HG03103 (cell line): ENCODE measurements around the gene RIPK1.
"Not testable (repeated sequence)": the region's sequence is repeated elsewhere in the genome, so short reads cannot be mapped to it uniquely, and the experiment has no call there.

ENCODE experiments used
- ATAC-seq: cut with Tn5 transposase; IDR thresholded peaks from one replicate; pipeline ENCODE4 v1.9.1; 2021; ENCODE audit warnings: low read depth; ENCODE audit not compliant: unreplicated experiment

Gene RIPK1

DNA sequence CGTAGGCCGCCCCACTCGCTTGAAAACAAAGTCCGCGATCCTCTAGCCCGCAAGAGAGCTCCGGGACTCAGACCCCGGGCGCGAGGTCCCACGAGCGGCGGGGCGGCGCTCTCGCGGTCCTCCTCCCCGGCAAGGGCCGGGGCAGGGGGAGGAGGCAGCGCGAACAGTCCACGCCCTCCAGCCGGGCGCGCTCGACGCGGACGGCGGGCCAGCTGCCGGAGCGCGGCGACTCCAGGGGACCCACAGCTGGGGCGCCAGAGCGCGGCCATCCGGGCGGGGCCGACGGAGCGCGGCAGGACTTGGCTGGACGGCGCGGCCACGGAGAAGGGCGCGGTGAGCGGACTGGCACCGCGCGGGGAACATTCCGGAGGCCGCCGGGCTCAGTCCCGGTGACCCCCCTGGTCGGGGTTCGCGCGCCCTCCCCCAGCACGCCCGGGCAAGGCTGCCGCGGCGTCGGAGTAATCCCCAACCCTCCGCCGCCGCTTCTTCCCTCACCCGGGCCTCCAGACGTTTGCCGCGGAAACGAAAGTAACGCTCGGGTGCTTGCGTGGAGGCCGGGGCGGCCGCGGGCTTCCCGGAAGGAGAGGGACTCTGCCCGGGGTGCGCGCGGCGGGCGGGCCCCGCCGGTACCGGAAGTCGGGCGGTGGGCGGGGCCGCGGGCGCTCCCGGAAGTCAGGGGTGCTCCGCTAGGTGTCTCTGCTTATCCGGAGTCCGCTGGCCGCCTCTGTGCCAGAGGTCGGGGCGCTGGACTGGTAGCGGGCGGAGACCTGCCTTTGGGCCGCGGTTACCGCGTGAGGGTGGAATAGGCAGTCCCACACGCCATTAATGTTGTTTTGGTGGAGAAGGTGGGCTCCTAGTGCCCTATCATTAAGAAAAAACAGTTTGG, at the start of gene RIPK1:
TSS of gene RIPK1 (plus strand) at position 166 of the 886 bp plus-strand sequence. CDS start 8,330 bp downstream, outside the sequence.
- peak; percentile 82 for ATAC-seq

DNA sequence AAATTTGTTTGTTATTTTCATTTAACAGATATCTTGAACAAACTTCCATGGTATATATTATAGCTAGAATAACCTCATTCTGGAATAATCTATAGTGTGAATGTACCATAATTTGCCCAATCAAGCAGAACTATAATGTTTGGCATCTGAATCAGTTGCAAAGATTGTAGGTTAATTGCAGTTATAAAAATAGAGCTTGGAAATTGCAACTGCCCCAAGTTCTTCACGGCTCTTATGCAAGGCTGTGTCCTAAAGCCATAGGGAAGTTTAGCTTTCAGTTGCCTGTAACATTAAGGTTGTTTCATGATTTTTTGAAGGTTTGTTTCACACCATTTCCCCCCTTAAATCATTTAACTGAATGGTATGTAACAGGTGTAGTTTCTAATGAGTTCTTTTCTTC, 49.2 kb upstream of the RIPK1 start:
- no peak for ATAC-seq

DNA sequence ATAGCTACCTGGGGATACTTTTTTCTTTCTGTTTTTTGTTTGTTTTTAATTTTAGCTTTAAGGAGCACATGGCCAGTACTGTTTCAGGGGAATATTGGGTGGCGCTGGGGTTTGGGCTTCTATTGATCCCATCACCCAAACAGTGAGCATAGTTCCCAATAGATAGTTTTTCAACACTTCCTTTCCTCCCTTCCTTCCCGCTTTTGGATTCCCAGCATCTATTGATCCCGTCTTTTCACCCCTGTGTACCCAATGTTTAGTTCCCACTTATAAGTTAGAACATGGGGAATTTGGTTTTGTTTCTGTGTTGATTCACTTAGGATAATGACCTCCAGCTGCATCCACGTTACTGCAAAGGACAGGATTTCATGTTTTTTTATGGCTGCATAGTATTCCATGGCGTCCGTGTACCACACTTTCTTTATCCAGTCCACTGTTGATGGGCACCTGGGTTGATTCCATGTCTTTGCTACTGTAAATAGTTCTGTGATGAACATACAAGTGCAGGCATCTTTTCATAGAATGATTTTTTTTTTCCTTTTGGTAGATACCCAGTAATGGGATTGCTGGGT, 48.5 kb upstream of the RIPK1 start:
- no peak for ATAC-seq

DNA sequence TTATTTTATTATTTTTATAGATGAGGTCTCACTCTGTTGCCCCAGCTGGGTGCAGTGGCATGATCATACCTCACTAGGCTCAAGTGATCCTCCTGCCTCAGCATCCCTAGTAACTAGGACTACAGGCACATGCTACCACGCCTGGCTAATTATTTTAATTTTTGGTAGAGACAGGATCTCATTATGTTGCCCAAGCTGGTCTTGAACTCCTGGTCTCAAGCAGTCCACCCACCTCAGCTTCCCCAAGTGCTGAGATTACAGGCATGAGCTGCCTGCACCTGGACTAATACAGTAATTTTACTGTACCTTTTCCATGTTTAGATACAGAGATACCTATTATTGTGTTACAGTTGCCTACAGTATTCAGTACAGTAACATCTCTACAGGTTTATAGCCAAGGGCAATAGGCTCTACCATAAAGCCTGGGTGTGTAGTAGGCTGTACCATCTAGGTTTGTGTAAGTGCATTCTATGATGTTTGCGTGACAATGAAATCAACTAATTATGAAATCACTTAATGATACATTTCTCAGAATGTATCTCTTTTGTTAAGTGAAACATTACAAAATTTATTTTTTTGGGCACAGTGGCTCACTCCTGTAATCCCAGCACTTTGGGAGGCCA, 47.2 kb upstream of the RIPK1 start:
- ATAC-seq = not testable (repeated sequence)

DNA sequence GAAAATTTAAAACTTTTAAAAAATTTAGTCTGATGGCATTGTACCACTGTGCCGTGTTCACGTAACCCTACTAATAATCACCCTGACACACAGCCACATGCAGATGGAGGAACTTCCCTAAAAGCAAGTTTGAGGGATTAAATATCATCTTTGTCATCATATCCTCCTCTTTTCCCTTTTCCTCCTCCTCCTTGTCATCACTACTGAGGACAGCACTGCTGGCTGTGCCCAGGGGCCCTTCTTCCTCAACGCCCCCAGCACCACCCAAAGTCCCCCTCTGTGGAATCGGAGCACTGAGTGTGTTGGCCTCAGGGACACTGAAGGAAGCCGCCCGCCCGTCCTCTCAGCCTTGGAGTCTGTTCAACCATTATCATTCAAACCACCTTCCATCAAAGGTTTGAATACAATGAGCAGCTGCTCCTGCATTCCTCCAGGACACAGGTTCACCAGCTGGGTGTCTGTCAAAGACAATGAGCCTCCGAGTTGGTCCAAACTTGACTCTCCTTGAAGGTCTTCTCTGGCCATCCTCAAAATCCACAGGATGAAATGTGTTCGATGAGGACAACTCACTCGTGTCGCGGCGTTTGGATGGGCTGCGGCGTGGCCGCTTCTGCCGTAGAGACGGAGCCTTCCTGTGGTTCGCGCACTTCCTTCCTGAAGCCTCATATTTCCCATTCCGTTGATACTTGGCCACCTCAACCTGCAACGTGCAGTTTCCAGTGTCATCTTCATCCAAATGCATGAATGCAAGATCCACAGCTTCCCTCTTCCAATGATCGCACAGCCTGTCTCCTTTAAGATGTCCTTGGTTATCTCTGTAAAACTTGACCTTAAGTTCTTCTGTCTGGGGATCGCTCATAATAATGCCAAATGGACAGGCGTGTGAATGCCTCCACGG, 45.3 kb upstream of the RIPK1 start:
- ATAC-seq = no peak

DNA sequence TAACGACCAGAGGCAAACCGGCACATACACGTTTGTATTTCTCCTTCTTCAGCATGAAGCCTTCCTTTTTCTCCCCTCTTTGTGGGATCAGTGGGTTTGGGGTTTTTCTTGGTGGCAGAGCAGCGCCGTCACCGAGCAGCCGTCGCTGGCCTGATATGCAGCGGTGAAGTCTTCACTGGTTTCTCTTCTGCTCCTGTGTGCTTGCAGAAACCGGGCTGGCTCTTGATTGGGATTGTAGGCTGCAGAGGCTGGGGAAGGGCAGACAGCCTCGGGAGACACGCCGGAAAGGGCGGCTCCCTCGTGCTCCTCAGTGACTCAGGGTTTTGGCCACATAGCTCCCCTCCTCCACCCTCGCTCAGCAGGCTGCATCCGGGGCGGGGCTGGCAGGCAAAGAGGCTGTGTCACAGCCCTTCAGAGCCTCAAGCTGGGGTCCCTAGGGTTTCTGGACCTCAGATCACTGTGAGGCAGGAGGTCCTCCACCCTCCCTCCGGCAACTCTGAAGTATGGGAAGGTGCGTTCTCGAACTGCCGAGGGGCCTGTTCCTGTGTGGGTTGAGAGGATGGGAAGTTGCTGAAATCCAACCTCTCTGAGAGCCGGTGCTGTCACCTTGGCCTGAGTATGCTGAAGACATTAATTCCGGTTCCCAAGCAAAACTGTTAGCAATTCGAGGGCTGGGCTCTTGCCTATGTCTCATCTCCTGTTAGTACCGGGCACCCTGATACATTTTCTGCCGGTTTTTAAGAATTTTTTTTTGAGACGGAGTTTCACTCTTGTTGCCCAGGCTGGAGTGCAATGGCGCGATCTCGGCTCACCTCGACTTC, 44.4 kb upstream of the RIPK1 start:
- peak; percentile 71 for ATAC-seq

DNA sequence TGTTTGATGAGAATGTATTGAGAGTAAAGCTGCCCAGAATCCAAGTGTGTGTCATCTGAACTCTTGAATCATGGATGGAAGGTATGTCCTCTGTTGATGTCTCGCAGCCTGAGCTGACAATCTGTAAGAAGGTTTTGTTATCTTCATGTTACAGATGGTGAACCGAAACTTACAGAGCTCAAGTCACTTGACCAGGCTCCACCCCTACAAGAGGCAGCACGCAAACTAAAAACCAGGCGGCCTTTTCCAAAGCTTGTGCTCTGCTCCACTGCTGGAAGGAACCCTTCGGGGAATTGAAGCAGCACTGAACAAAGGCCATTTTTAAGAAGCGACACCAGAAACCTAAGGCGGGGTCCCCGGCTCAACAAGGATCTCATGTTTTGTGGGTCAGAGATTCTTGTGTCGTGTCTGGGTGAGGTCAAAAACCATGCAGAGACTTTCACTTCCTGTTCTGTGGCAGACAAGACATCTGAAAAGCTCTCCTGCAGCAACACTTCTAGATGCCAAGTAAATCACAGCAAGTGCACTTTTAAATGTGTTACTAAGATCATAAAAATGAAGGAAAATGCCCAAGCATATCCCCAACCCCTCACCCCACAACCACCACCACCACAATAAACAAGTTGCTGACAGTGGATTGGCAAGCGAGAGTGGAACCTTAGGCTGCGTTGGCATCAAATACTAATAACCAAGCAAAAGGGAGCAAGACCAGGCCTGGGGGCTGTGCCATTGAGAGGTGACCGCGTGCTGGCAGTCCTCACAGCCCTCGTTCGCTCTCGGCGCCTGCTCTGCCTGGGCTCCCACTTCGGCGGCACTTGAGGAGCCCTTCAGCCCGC, 41.3 kb upstream of the RIPK1 start:
- ATAC-seq = peak; percentile 64

DNA sequence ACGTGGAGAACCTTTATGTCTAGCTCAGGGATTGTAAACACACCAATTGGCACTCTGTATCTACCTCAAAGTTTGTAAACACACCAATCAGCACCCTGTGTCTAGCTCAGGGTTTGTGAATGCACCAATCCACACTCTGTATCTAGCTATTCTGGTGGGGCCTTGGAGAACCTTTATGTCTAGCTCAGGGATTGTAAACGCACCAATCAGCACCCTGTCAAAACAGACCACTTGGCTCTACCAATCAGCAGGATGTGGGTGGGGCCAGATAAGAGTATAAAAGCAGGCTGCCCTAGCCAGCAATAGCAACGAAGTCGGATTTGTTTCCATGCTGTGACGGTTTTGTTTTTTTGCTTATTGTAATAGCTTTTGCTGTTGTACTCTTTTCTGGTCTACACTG, 40.1 kb upstream of the RIPK1 start:
- ATAC-seq = not testable (repeated sequence)

DNA sequence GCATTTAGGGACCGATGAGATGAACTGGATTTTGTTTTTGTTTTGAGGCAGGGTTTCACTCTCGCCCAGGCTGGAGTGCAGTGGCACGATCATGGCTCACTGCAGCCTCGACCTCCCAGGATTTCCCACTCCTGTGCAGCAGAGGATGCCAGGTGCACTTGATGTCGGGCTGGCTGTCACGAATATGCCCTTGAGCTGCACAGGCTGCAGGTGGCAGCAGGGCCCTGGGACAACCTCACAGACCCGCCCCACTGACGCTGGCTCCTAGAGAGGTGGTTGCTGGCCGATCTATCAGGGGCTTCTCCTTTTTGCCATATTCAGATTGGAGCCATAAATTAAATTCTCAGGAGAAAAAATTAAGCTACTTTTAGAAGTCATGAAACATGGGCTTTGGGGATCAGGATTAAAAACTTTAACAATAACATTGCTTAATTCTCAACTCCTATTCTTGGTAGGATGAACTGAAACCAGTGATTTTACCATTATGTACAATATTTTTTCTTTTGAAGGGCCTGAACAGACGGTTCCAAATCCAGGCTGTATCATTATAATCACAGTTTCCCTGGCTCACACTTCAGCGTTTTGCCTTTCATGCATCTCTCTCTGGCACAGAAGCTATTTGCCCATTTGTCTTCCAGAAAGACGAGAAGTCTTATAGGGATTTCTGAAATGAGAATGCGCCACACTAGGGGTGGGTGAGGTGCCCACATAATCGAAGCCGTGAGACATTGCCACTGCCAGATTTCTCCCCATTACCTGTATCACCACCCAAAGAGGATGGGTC, 36.2 kb upstream of the RIPK1 start:
- ATAC-seq = no peak

DNA sequence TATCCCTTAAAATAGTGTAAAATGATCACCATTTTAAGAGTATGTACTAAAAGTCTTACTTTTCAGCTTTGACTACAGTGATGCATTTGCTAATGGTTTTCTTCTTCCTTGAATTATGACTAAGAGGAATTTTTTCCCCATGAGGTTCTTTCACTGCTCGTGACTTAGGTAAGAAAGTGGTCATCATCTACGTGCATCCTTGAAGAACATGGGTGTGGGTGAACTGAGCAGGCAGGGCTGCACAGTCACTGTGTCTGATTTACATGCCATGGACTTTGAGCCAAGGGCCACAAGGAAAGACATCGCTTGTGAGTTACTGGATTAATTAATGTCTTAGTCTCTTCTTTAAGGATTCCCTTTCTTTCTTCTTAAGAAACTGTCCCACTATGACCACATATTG, 35.3 kb upstream of the RIPK1 start:
- no peak for ATAC-seq

DNA sequence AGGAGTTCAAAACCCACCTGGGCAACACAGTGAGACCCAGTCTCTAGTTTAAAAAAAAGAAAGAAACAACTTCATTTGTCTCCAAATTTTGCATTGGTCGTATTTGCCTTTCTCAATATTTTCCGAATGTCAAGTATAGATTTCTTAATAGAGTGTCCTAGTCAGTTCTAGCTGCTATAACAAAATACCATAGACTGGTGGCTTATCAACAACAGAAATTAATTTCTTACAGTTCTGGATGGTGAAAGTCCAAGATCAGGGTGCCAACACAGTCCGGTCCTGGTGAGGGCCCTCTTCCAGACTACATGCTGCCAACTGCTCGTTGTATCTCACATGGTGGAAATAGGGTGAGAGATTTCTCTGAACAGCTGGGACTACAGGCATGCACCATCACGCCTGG, 34.6 kb upstream of the RIPK1 start:
- no peak for ATAC-seq

DNA sequence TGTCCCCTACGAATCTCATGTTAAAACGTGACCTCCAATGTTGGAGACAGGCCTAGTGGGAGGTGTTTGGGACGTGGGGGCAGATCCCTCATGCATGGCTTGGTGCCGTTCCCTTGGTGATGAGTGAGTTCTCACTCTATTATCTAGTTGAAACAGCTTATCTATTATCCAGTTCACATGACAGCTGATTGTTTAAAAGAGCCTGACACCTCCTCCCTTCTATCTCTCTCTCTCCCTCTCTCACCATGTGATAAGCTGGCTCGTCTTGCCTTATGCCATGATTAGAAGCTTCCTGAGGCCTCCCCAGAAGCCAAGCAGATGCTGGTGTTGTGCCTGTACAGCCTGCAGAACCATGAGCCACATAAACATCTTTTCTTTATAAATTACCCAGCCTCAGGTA, 32.9 kb upstream of the RIPK1 start:
- ATAC-seq = no peak

DNA sequence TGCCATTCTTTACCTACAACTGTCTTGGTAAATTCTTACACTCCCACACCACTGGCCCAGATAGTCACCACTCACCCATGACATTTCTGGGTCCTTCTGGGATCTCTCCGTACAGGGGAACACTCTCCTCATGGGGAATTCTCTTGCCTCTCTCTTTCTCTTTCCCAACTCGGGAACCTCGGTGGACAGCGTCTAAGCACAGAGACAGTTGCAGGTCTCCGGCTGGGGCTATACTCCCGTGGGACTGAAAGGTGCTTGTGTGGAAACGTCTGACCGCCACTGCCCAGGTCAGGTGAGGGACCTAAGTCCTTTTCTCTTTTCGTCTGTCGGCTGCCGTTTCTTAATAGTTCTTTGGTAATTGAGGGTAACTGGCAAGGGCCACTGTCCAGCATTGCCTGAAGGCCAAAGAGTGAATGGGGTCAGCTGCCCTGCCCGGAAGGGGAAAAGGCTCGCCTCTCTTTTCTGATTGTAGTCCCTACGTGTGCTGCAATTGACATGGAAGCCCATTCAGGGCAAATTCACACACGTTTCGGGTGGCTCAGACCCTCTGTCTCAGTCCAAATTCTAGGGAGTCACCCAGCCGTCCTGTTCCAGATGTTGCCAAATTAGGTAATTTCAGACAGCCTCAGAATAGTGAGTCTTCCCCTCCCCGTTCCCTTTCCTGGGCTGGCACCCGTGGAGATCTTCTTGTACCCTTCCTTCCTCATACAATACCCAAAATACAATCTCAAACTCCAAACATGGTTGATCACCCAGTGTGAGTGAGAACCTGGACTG, 31.2 kb upstream of the RIPK1 start:
- ATAC-seq = no peak

DNA sequence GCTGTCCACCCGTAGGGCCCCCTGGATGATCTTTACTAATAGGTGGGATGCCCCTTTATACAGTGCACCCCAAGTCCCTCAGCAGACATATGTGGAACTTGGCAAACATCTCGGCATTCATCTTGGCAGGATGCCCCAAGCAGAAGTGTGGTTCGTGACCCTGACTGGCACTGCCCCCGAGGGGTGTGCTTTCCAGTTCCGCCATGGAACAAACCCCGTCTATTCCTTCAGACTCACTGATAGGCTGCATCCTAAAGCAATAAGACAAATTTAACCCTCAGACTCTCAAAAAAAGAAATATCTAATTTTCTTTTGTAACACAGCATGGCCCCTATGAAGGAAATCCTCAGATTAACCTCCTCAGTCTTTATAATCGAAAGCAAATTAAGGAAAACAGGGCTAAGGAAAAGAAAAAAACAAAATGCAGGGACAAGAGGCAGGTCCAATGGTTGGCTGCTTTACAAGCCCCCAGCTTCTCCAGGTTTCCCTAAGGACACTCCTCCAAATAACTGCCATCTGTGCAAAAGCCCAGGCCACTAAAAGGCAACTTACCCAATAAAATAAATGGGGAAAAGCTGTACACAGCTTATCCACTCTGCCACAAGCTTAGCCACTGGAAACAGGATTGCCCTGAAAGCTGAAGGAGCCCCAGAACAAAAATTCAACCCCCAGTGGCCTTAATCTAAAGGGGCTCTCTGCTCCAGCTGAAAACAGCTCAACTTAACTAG, 30.5 kb upstream of the RIPK1 start:
- no peak for ATAC-seq

DNA sequence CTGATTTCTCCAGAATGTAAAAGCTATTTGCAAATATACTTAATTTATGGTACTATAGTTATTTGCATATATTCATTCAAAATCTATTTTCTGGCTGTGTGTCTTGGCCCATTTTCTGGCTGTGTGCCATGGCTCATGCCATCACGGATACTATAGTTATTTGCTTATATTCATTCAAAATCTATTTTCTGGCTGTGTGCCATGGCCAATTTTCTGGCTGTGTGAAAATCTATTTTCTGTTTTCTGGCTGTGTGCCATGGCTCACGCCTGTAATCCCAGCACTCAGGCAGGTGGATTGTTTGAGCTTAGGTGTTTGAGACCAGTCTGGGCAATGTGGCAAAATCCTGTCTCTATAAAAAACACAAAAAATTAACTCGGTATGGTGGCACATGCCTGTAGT, 28.9 kb upstream of the RIPK1 start:
- no peak for ATAC-seq

DNA sequence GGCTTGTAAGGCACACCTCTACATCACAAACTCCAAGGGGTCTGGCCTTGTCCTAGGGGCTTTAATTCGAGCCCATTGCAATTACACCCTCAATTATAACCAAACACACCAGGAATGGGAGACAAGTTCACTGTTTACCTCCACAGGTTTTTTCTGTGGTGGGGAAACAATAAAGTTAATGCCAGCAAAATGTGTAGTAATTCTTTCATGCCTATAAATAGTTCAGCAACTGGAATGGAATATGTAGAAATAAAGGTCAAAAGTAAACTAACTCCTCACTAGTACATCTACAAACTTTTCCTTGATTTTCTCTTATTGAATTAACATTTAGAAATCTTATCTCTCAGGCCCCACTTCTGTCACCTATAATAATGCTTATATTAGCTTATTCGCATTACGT, 27.1 kb upstream of the RIPK1 start:
- ATAC-seq = no peak

DNA sequence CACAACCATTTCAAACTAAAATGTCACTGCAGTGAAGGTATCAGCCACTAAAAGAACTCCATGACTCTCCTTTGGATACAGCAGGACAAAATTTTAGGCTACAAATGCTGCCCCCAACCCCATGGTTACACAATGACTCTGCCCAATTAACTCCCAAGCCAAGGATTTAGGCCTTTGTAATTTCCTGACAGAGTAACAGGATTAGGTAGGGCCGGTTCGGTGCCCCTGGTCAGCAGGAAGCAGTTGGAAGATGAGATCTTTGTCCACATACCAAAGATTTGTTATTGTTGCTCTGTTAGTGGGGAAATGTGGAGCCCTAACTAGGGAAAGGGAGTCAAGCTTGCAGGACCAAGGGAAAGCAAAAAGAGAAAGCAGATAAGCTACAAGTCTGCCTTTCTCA, 26.7 kb upstream of the RIPK1 start:
- ATAC-seq = no peak
